Neural cell (in vitro differentiated cells): Measurements from ENCODE around the gene WIZ. TPM values are rescaled to one million over a fixed set of nuclear protein-coding genes. Genes with fewer than 3 reads are reported as not detected.

ENCODE experiments used
- H2AFZ ChIP-seq: fragments of 200-600, 300-800 bp; sonication (generic), shearing (Covaris generic); 2 replicates; pipeline ENCODE4 v1.6.0; 2014; ENCODE audit warnings: low read depth, mild to moderate bottlenecking, antibody characterized with exemption, low read length, moderate library complexity
- H3F3A ChIP-seq: fragments of 200-600 bp; shearing (Covaris generic); 2 replicates; pipeline ENCODE4 v1.6.1; 2016; ENCODE audit warnings: mild to moderate bottlenecking, moderate library complexity, mixed read lengths, antibody characterized with exemption, low read length; ENCODE audit not compliant: insufficient read depth, poor library complexity, severe bottlenecking
- H3K27ac ChIP-seq: fragments of 200-600, 300-800 bp; sonication (generic), shearing (Covaris generic); 2 replicates; pipeline ENCODE4 v1.5.1; 2014; ENCODE audit warnings: mild to moderate bottlenecking, low read length, moderate library complexity
- H3K27me3 ChIP-seq: fragments of 300-800, 200-600 bp; sonication (generic), shearing (Covaris generic); 2 replicates; pipeline ENCODE4 v1.6.0; 2014; ENCODE audit warnings: mild to moderate bottlenecking, low read depth, low read length, moderate library complexity; ENCODE audit not compliant: insufficient read depth
- H3K36me3 ChIP-seq: fragments of 300-800, 200-600 bp; sonication (generic), shearing (Covaris generic); 2 replicates; pipeline ENCODE4 v1.5.1; 2014; ENCODE audit warnings: mild to moderate bottlenecking, antibody characterized with exemption, low read length, moderate library complexity; ENCODE audit not compliant: insufficient read depth
- H3K4me2 ChIP-seq: fragments of 300-800, 200-600 bp; sonication (generic), shearing (Covaris generic); 2 replicates; pipeline ENCODE4 v1.6.0; 2014; ENCODE audit warnings: mild to moderate bottlenecking, low read length
- H3K4me3 ChIP-seq: fragments of 300-800, 200-600 bp; sonication (generic), shearing (Covaris generic); 2 replicates; pipeline ENCODE4 v1.5.1; 2014; ENCODE audit warnings: mild to moderate bottlenecking, low read length, moderate library complexity
- H3K79me2 ChIP-seq: fragments of 200-600 bp; shearing (Covaris generic); replicated peaks from 2 replicates; pipeline ENCODE4 v1.6.0; 2014; ENCODE audit warnings: mild to moderate bottlenecking, low read length, moderate library complexity; ENCODE audit not compliant: insufficient read depth
- H3K9ac ChIP-seq: fragments of 300-800, 200-600 bp; sonication (generic), shearing (Covaris generic); 2 replicates; pipeline ENCODE4 v1.6.1; 2016; ENCODE audit warnings: mild to moderate bottlenecking, low read length, mixed read lengths
- H3K9me2 ChIP-seq: fragments of 200-600 bp; shearing (Covaris generic); 2 replicates; pipeline ENCODE4 v1.6.1; 2016; ENCODE audit warnings: mild to moderate bottlenecking, low read length, mixed read lengths; ENCODE audit not compliant: insufficient read depth
- H3K9me3 ChIP-seq: fragments of 200-600, 300-800 bp; sonication (generic), shearing (Covaris generic); 2 replicates; pipeline ENCODE4 v1.6.1; 2016; ENCODE audit warnings: mild to moderate bottlenecking, mixed run types, low read length, moderate library complexity, mixed read lengths
- H4K20me1 ChIP-seq: fragments of 200-600 bp; shearing (Covaris generic); 2 replicates; pipeline ENCODE4 v1.6.1; 2016; ENCODE audit warnings: mild to moderate bottlenecking, mixed run types; ENCODE audit not compliant: insufficient read depth
- EP300 ChIP-seq: fragments of 450-650 bp; conservative IDR thresholded peaks from 2 replicates; pipeline ENCODE4 v1.6.1; 2014; ENCODE audit warnings: antibody characterized with exemption, mild to moderate bottlenecking, moderate library complexity; ENCODE audit not compliant: poor library complexity, severe bottlenecking
- EZH2 ChIP-seq: fragments of 200-600, 300-800 bp; shearing (Covaris generic), sonication (generic); IDR thresholded peaks from 2 replicates; pipeline ENCODE4 v1.6.1; 2014; ENCODE audit warnings: antibody characterized with exemption, low read length, borderline replicate concordance, mild to moderate bottlenecking; ENCODE audit not compliant: insufficient read depth, poor library complexity, severe bottlenecking
- MXI1 ChIP-seq: fragments of 450-650 bp; conservative IDR thresholded peaks from 2 replicates; pipeline ENCODE4 v1.6.1; 2014; ENCODE audit warnings: antibody characterized with exemption, mild to moderate bottlenecking; ENCODE audit not compliant: poor library complexity, severe bottlenecking
- POLR2AphosphoS5 ChIP-seq: IDR thresholded peaks from 2 replicates; pipeline ENCODE4 v1.6.1; 2012
- RAD21 ChIP-seq: fragments of 450-650 bp; conservative IDR thresholded peaks from 2 replicates; pipeline ENCODE4 v1.6.1; 2014; ENCODE audit warnings: antibody characterized with exemption, mild to moderate bottlenecking, moderate library complexity
- SMC3 ChIP-seq: fragments of 450-650 bp; conservative IDR thresholded peaks from 2 replicates; pipeline ENCODE4 v1.6.1; 2014; ENCODE audit warnings: antibody characterized with exemption, mild to moderate bottlenecking, moderate library complexity; ENCODE audit not compliant: poor library complexity
- TAF1 ChIP-seq: IDR thresholded peaks from 2 replicates; pipeline ENCODE4 v1.6.1; 2012; ENCODE audit warnings: low read depth
- polyA plus RNA-seq: library from polyadenylated mRNA; depleted of rRNA; stranded (reverse); fragments of >200 nt; gene quantifications from 2 replicates; pipeline ENCODE4 v1.2.3, GENCODE V29; 2014
- TF ChIP-seq, protein P1 (sequence below): IDR thresholded peaks from 2 replicates; pipeline ENCODE4 v1.6.1; 2012; ENCODE audit warnings: borderline replicate concordance
- TF ChIP-seq, protein P2 (sequence below): fragments of 450-650 bp; IDR thresholded peaks from 2 replicates; pipeline ENCODE4 v1.5.1; 2014; ENCODE audit warnings: antibody characterized with exemption, mild to moderate bottlenecking, moderate library complexity; ENCODE audit not compliant: poor library complexity, severe bottlenecking

The WIZ gene
- polyA plus RNA-seq, 1 donor from 2014 or later = 13.0 TPM

DNA sequence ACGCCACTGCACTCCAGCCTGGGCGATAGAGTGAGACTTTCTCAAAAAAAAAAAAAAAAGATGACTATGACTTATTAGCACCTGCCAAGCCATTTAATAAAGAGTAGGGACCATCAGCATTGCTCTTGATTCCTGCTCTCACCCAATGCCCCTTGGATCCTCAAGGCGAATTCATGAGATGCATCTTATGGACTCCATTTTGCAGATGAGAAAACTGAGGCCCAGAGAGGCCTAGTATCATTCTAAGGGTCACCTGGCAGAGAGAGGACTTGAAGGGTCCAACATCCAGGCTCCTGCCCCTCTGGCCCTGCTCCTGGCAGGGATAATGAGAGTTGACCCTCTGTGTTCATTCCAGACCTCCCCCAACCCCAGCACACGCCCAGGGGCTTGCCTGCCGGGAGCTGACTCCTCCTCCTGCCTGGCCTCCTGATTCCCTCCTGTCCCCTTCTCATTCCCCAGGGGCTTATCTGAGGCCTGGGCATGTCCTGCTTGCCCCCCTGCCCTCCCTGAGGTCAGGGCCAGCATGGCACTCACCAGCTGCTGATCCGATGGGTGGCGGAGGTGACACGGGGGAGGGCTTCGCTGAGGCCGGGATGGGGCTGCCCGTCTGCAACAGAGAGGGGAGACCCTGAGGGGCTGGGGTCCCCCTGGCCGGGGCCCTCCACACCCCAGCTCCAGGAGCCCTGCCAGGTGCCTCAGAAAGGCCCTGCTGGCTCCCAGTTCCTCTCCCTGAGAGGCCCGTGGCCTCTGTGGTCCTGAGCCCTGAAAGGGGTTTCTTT is 7.4 kb downstream of the WIZ start (continued):
- TF ChIP-seq MXI1 (no peak), RAD21 (no peak), POLR2AphosphoS5 (no peak)

DNA sequence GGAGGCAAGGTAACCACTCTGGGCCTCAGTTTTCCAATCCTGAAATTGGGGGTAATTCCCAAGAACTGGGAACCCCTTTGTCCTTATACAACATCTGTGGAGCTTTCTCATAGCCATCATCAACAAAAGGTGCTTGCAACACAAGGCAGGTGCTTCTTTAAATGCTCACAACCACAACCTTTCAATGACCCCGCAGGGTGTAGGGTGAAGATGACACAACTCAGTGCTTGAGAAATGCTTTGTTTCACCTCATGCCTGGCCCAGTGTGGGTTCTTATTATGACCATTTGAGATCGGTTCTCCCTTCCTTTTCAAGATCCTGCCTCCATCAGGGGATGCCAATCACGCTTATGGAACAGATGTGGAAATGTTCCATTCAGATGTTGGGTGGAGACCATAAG is 8.4 kb downstream of the WIZ start:
- Histone ChIP-seq H3K27ac (no peak overlapping the region), H3K79me2 (no peaks in the 10 kb centered on the region), H2AFZ (no peak overlapping the region), H3K4me3 (no peak overlapping the region), H3K27me3 (no peaks in the 10 kb centered on the region), H3F3A (no peaks in the 10 kb centered on the region), H3K36me3 (no peaks in the 10 kb centered on the region), H3K9ac (no peak overlapping the region), H3K9me2 (no peaks in the 10 kb centered on the region), H4K20me1 (no peaks in the 10 kb centered on the region), H3K9me3 (no peaks in the 10 kb centered on the region), H3K4me2 (no peak overlapping the region)
- TF ChIP-seq, protein P1, sequence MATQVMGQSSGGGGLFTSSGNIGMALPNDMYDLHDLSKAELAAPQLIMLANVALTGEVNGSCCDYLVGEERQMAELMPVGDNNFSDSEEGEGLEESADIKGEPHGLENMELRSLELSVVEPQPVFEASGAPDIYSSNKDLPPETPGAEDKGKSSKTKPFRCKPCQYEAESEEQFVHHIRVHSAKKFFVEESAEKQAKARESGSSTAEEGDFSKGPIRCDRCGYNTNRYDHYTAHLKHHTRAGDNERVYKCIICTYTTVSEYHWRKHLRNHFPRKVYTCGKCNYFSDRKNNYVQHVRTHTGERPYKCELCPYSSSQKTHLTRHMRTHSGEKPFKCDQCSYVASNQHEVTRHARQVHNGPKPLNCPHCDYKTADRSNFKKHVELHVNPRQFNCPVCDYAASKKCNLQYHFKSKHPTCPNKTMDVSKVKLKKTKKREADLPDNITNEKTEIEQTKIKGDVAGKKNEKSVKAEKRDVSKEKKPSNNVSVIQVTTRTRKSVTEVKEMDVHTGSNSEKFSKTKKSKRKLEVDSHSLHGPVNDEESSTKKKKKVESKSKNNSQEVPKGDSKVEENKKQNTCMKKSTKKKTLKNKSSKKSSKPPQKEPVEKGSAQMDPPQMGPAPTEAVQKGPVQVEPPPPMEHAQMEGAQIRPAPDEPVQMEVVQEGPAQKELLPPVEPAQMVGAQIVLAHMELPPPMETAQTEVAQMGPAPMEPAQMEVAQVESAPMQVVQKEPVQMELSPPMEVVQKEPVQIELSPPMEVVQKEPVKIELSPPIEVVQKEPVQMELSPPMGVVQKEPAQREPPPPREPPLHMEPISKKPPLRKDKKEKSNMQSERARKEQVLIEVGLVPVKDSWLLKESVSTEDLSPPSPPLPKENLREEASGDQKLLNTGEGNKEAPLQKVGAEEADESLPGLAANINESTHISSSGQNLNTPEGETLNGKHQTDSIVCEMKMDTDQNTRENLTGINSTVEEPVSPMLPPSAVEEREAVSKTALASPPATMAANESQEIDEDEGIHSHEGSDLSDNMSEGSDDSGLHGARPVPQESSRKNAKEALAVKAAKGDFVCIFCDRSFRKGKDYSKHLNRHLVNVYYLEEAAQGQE = no peak
- TF ChIP-seq RAD21 = no peak

- no peak overlapping the region for H3K9ac ChIP-seq
- H2AFZ ChIP-seq = no peak overlapping the region
- H3F3A ChIP-seq = no peaks in the 10 kb centered on the region
- no peak overlapping the region for H3K4me3 ChIP-seq
- no peaks in the 10 kb centered on the region for H3K36me3 ChIP-seq
- no peaks in the 10 kb centered on the region for H3K9me2 ChIP-seq
- H3K79me2 ChIP-seq = no peaks in the 10 kb centered on the region
- H3K4me2 ChIP-seq = no peak overlapping the region
- no peak overlapping the region for H3K27ac ChIP-seq
- no peaks in the 10 kb centered on the region for H4K20me1 ChIP-seq
- TF ChIP-seq POLR2AphosphoS5 (no peak), EP300 (no peak), EZH2 (no peak), TAF1 (no peak), RAD21 (no peak), MXI1 (no peak), SMC3 (no peak)
- TF ChIP-seq, protein P2, sequence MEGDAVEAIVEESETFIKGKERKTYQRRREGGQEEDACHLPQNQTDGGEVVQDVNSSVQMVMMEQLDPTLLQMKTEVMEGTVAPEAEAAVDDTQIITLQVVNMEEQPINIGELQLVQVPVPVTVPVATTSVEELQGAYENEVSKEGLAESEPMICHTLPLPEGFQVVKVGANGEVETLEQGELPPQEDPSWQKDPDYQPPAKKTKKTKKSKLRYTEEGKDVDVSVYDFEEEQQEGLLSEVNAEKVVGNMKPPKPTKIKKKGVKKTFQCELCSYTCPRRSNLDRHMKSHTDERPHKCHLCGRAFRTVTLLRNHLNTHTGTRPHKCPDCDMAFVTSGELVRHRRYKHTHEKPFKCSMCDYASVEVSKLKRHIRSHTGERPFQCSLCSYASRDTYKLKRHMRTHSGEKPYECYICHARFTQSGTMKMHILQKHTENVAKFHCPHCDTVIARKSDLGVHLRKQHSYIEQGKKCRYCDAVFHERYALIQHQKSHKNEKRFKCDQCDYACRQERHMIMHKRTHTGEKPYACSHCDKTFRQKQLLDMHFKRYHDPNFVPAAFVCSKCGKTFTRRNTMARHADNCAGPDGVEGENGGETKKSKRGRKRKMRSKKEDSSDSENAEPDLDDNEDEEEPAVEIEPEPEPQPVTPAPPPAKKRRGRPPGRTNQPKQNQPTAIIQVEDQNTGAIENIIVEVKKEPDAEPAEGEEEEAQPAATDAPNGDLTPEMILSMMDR = no peak
- TF ChIP-seq, protein P1 = no peak
- no peaks in the 10 kb centered on the region for H3K9me3 ChIP-seq
- no peaks in the 10 kb centered on the region for H3K27me3 ChIP-seq
These were observed 9.7 kb downstream of the WIZ start for GRCh38 chr19:15439821-15440641.
